NAMALWA (cell line): ENCODE measurements around the gene APLN.

Experiments used
- DNase-seq: peaks from one replicate; pipeline ENCODE4 v3.0.0-alpha.2; 2015; ENCODE audit warnings: low spot score

The APLN gene

GRCh38 chrX:129641469-129641868 lies 13.3 kb downstream of the APLN start:
- no peak for DNase-seq

DNA sequence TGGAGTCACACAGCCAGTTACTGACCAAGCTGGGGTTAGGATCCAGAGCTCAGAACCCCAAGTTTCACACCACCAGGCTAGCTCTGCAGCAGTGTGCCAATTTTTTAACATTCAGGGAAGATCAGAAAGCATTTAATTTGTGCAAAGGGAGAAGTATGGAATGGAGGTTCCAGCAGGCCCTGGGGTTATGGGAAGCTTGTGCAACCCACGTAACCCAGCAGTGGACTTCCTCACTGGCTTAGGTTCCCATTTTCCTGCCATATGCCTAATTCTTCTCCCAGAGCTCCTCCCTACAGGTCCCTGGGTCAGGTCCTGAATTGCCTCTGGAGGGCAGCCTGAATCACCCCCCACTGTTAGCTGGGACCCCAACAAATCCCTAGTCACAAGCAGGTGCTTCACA lies 14.0 kb downstream of the APLN start:
- DNase-seq = no peak

- DNase-seq = no peak
Observed at GRCh38 chrX:129638917-129639316, 15.8 kb downstream of the APLN start.

GRCh38 chrX:129637217-129638109 lies 17.3 kb downstream of the APLN start:
- DNase-seq = peak; percentile 70

DNA sequence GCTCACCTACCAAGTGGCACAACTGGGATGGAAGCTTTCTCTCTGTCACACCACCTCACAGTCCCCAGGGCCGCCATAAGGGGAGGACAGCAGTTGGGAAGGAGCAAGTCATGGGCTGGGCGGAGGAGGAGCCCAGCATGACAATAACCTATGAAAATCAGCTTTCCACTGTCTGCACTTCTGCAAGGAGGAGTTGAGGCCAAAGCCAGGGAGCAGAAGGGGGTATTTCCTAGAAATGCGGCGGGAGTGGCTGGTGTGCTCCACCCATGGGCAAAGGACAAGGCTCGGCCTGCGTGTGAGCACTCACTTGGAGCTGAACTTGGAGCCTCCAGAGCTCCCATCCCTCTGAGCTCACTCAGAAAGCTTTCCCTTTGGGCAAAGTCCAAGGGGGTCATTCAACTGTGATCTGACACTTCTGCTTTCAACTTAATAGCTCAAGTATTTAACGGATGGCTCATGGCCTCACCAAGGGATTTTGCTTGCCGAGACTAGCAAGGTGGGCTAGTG lies 18.5 kb downstream of the APLN start:
- no peak for DNase-seq

- no peak for DNase-seq
Observed at GRCh38 chrX:129634541-129634940, 20.2 kb downstream of the APLN start.

GRCh38 chrX:129632443-129632842 lies 22.3 kb downstream of the APLN start:
- no peak for DNase-seq

GRCh38 chrX:129631849-129632248 lies 22.9 kb downstream of the APLN start:
- DNase-seq = no peak

- no peak for DNase-seq
Observed at GRCh38 chrX:129629837-129630236, 24.9 kb downstream of the APLN start.

GRCh38 chrX:129626026-129626425 lies 28.7 kb downstream of the APLN start:
- DNase-seq = peak; percentile 11

DNA sequence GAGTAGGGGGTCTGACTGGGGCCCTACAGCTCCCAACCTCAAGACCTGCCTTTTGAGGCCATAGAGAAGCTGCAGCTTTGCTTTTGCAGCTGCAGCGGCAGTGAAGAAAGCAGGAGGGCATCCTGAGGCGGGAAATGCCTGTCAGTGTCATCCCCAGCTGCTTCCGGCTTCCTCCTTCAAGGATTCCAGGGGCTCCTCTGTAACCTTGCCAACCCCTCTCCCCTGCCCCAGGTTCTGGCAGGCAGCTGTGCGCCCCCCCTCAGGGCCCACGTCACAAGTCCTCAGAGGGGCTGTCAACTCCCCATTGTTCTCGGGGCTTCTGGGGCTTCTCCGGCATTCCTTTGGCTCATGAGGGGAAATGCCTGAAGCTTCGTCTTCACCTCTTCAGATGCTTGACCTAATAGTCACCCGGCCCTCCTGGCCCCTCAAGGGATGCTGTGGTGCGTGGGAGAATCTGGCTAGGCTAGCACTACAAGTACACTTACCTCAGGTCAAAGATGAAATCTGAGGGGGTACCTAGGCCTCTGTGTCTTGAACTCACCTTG lies 31.9 kb downstream of the APLN start:
- DNase-seq = no peak

DNA sequence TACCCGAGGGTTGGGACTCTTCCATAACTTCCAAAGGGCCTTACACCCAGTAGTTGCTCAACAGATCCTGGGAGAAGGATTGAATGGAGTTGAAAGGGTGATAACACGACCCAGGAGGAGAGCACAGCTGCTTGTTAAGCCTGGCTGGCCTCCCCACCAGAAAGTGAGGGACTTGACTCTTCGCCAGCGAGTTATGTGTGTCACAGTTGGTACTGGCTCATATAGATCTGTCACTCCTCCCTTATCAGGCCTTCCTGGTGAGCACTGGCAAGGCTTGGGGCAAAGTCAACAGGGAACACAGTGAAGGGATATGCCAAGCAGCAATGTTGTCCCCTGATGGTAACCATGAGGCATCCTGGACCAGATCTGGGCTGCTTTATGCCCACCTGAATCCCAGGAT lies 35.8 kb downstream of the APLN start:
- no peak for DNase-seq

DNA sequence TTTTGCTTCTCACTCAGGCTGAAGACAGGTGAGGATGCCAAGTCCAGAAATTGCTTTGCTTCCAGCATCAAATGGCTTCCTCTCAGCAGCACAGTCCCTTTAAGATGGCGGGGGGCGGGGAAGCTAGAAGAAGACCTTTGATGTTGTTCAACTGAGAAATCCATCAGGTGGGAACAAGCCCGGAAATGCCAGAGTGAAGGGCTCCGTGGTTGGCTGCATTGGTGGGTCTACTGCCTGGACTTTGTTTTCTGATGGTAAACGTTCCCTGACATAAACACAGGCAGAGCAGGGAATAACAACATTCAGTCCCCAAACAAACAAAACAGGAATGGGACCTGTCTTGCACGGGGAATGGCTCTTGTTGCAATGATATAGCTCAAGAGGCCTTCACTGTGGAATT lies 37.3 kb downstream of the APLN start:
- DNase-seq = no peak

GRCh38 chrX:129614481-129615255 lies 40.1 kb downstream of the APLN start:
- no peak for DNase-seq

DNA sequence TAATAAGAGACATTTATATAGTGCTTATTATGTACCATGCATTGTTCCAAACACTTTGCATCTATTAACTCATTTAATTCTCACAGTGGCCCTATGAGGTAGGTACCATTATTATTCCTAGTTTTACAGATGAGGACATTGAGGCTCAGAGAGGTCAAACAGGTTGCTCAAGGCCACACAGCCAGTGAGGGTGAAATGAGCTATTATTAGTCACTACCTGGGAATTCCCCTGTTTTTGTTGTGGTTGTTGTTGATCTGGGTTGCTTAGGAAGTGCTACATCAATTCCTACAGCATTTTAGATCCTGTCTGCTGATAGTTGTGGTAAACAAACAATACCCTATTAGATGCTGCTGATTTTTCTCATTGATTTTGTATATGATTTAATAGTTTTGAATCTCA lies 41.2 kb downstream of the APLN start:
- no peak for DNase-seq

DNA sequence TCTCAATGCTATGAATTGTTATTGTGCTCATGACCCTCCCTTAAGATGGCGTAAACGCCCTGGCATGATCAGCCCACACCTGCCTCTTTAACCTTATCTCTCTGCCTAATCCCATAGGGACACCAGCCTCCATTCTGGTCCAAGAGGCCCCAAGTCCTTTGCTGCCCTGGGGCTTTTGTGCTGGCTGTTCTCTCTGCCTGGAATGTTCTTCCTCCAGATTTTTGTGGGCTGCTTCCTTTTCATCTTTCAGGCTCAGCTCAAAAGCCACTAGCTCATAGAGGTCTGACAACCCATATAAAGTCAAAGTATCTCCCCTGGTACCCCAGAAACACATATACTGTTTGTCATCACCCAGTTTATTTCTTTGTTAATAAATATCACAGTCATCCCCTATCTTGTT lies 42.4 kb downstream of the APLN start:
- DNase-seq = no peak

DNA sequence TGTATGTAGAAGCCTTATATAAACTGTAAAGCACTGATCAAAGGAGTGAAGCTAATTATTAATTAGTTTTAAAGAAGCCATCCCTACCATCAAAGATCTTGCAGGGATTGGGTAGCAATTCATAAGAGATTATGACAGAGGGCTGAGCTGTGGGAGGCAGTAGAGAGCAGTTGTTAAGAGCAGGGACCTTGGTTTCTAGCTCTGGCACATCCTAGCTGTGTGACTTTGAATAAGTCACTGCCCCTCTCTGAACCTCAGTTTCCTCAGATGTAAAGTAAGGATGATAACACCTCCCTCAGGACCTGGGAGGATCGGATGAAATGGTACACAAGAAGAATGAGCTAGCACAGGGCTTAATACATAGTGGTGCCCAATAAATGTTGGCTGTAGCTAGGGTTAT lies 45.4 kb downstream of the APLN start:
- DNase-seq = no peak

DNA sequence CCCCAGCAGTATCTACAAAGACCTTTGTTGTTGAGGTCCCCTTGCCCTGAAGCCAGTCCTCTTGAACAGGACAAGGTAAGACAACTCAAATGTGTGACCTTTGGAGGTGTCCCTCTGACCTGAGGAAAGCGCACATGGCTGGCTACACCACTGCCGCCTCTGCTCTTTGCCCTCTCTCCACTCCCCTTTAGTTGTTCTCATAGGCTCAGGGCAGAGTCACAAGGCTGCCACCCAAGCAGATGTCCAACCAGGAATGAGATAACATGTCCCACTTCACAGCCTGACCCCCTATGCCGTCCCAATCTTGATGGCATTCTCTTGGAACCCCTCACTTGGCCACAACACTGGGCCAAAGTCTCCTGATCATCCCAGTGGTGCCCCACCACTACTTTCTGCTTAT lies 46.3 kb downstream of the APLN start:
- no peak for DNase-seq

DNA sequence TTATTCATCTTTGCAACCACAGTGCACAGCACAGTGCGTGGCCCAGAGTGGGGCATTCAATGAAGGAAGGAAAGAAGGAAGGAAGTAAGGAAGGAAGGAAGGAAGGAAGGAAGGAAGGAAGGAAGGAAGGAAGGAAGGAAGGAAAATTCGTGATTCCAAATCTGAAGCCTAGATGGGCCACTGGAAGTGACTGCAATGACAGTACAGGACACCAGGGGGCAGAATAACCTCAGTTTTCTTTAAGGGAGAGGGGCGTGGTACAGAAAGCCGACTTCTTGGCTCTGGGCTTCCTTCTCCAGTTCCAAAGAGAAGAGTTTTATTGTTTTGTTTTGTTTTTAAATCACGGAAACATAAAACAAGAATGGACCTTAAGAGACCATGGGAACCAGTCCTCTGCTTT lies 47.8 kb downstream of the APLN start:
- peak; percentile 64 for DNase-seq

GRCh38 chrX:129600981-129601424 lies 53.8 kb downstream of the APLN start:
- DNase-seq = peak; percentile 49

- DNase-seq = no peak
Observed at GRCh38 chrX:129599996-129600395, 54.8 kb downstream of the APLN start.

DNA sequence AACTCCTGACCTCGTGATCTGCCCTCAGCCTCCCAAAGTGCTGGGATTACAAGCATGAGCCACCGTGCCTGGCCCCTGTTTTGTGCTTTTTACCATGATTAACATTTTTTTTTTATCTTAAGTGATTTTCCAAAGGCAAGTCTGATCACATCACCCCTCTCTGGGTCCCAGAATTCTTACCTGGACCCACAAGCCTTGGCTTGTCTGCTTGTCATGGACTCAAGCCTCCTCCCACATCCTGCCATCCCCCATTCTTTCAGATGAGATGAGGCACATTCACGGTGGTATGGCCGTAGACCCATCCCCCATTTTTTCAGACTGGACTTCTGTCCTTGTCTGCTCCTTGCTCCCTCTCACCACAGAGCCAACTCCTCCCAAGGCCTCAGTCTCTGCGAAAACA lies 55.3 kb downstream of the APLN start:
- no peak for DNase-seq

DNA sequence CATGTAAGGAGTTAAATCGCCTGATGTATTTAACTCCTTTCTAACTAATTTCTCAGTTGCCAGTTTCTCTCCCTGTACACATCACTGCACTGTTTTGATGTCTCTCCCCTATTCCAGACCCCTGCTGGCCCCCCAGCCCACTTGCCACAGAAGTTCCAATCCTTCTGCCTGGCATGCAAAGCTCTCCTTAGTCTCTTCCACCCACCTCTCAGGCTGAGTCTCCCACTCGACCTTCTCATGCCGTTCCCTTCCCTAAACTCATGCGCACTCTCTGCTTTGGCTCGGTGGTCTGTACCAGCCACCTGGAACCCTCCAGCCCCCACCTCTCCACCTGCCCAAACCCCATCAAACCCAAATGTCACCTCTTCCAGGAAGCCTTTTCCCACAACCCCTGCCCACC lies 56.9 kb downstream of the APLN start:
- no peak for DNase-seq
